HL-60 (cell line): ENCODE results near the gene FSIP1.
A peak's percentile ranks its signal among the peaks of the same experiment; 100 is the strongest.

Experiments used
- DNase-seq, 2 experiments: peaks; one replicate each; pipeline ENCODE4 v3.0.0-alpha.2; 2010 to 2020; ENCODE audit warnings: low read depth in 1 of 2, low spot score in 1 of 2
- H3K27ac ChIP-seq: fragments of 250-450 bp; sonication (Bioruptor Pico); replicated peaks from 2 replicates; pipeline ENCODE4 v1.5.1; 2020; ENCODE audit warnings: mild to moderate bottlenecking, moderate library complexity
- H3K27me3 ChIP-seq: fragments of 250-450 bp; sonication (Bioruptor Pico); 2 replicates; pipeline ENCODE4 v1.5.1; 2021; ENCODE audit warnings: mild to moderate bottlenecking, moderate library complexity; ENCODE audit not compliant: insufficient read depth, poor library complexity, severe bottlenecking
- H3K4me3 ChIP-seq: replicated peaks from 2 replicates; pipeline ENCODE4 v1.5.1; 2011; ENCODE audit warnings: mild to moderate bottlenecking, control low read depth, low read length; ENCODE audit not compliant: insufficient read depth
- GABPA ChIP-seq: IDR thresholded peaks from 2 replicates; pipeline ENCODE4 v1.6.1; 2012; ENCODE audit warnings: low read depth
- POLR2AphosphoS5 ChIP-seq: IDR thresholded peaks from 2 replicates; pipeline ENCODE4 v1.6.1; 2012; ENCODE audit warnings: low read depth
- SPI1 ChIP-seq: IDR thresholded peaks from 2 replicates; pipeline ENCODE4 v1.6.1; 2012; ENCODE audit warnings: low read depth, mild to moderate bottlenecking, borderline replicate concordance
- TF ChIP-seq, protein P1 (sequence below): IDR thresholded peaks from 2 replicates; pipeline ENCODE4 v1.6.1; 2012; ENCODE audit warnings: low read depth; ENCODE audit not compliant: insufficient replicate concordance
- TF ChIP-seq, protein P2 (sequence below): IDR thresholded peaks from one replicate; pipeline ENCODE4 v1.5.1; 2011; ENCODE audit warnings: low read length, control low read depth, inconsistent platforms; ENCODE audit not compliant: insufficient read depth

Gene FSIP1

DNA sequence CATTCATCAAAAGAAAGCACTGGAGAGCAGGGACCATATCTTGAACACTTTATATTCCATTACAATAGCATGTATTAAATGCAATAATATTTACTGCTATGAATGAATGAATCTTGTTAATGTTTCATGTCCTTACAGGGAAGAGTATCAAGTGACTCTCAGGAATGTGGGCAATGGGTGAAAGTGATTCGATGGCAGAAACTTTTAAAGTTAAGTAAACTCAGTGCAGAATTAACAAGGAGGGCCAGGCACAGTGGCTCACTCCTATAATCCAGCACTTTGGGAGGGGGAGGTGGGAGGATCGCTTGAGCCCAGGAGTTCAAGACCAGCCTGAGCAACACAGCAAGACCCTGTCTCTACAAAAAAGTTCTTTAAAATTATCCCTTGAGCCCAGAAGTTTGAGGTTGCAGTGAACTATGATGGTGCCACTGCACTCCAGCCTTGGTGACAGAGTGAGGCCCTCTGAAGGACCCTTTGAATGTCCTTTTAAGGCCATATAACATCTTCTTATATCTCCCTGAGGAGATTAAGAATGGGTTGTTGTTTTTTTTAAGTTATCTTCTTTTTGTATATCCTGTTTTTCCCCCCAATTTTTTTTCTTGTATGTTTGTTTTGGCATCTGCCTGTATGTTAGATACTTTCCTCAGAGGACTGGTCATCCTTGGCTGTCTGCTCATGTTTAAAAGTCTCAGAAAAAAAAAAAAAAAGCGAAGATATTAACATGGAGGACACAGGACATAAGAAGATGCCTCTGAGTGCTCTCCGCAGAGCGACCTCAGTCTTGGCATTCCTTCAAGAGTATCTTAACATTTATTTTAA is 9.6 kb upstream of the FSIP1 start:
- TF ChIP-seq, protein P1, sequence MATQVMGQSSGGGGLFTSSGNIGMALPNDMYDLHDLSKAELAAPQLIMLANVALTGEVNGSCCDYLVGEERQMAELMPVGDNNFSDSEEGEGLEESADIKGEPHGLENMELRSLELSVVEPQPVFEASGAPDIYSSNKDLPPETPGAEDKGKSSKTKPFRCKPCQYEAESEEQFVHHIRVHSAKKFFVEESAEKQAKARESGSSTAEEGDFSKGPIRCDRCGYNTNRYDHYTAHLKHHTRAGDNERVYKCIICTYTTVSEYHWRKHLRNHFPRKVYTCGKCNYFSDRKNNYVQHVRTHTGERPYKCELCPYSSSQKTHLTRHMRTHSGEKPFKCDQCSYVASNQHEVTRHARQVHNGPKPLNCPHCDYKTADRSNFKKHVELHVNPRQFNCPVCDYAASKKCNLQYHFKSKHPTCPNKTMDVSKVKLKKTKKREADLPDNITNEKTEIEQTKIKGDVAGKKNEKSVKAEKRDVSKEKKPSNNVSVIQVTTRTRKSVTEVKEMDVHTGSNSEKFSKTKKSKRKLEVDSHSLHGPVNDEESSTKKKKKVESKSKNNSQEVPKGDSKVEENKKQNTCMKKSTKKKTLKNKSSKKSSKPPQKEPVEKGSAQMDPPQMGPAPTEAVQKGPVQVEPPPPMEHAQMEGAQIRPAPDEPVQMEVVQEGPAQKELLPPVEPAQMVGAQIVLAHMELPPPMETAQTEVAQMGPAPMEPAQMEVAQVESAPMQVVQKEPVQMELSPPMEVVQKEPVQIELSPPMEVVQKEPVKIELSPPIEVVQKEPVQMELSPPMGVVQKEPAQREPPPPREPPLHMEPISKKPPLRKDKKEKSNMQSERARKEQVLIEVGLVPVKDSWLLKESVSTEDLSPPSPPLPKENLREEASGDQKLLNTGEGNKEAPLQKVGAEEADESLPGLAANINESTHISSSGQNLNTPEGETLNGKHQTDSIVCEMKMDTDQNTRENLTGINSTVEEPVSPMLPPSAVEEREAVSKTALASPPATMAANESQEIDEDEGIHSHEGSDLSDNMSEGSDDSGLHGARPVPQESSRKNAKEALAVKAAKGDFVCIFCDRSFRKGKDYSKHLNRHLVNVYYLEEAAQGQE: no peak
- TF ChIP-seq POLR2AphosphoS5 (no peak), SPI1 (no peak), GABPA (no peak)
- TF ChIP-seq, protein P2, sequence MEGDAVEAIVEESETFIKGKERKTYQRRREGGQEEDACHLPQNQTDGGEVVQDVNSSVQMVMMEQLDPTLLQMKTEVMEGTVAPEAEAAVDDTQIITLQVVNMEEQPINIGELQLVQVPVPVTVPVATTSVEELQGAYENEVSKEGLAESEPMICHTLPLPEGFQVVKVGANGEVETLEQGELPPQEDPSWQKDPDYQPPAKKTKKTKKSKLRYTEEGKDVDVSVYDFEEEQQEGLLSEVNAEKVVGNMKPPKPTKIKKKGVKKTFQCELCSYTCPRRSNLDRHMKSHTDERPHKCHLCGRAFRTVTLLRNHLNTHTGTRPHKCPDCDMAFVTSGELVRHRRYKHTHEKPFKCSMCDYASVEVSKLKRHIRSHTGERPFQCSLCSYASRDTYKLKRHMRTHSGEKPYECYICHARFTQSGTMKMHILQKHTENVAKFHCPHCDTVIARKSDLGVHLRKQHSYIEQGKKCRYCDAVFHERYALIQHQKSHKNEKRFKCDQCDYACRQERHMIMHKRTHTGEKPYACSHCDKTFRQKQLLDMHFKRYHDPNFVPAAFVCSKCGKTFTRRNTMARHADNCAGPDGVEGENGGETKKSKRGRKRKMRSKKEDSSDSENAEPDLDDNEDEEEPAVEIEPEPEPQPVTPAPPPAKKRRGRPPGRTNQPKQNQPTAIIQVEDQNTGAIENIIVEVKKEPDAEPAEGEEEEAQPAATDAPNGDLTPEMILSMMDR: no peak
- H3K4me3 ChIP-seq: no peak overlapping the region
- no peak overlapping the region for H3K27ac ChIP-seq
- H3K27me3 ChIP-seq: no peaks in the 10 kb centered on the region
- no peak for DNase-seq

DNA sequence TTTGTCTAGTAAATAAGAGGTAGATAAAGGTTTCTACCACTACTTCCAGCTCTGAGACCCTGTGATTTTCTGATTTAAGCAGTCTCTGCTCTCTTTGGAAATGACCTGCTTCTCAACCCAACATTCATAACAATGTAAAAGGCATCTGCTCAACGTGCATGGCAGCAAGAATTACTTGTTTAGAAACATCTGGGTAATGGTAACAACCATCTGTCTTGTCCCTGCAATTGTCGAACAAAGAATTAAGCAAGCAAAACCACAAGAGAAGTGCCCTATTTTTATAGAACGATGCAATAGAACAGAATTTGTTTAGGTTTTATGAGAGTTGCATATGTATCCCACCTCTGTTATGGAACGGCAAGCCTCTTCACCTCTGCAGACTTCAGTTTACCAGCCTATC is 7.1 kb upstream of the FSIP1 start:
- no peaks in the 10 kb centered on the region for H3K27me3 ChIP-seq
- TF ChIP-seq POLR2AphosphoS5 (peak; percentile 52; the same call in 1 of the 2 replicates), GABPA (no peak)
- DNase-seq: peak in 1 of 2 experiments; percentile 48
- H3K27ac ChIP-seq: no peak overlapping the region
- H3K4me3 ChIP-seq: no peak overlapping the region

DNA sequence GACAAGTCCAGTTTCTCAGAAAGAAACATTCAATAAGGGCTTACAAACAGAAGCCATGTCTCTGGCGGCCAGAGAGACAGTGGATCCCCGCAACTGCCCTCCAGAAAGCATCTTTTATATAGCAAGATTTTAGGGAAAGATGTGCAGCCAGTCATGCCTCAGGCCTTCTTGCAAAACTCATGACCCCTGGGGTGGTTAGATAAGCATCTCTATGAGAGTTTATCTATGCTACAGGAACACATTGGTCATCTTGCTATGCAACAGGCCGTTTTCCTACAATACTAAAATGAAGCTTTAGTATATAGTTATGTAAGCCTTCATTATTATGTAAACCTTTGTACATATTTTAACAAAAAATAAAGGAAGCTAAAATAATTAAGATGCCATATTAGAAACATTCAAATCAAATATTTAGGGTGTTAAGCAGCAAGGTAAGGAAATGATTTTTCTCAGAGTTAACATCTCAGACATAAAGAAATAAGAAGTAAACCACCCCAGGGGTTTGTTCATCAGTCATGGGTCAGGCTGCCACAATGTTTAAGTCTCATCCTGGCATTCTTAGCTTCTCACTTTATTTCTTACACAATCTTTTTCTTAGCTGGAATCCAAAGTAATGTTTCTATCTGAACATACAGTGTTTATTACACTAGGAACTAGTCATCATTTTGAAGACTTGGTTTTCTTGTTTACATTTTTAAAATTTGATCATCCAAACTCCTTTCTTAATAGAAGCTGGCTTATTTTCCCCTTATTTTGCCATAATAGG is 6.3 kb upstream of the FSIP1 start:
- Histone ChIP-seq H3K4me3 (no peak overlapping the region), H3K27me3 (no peaks in the 10 kb centered on the region), H3K27ac (no peak overlapping the region)
- DNase-seq: no peak
- TF ChIP-seq, protein P1: no peak
- TF ChIP-seq POLR2AphosphoS5: no peak
- no peak for TF ChIP-seq SPI1
- no peak for TF ChIP-seq GABPA

DNA sequence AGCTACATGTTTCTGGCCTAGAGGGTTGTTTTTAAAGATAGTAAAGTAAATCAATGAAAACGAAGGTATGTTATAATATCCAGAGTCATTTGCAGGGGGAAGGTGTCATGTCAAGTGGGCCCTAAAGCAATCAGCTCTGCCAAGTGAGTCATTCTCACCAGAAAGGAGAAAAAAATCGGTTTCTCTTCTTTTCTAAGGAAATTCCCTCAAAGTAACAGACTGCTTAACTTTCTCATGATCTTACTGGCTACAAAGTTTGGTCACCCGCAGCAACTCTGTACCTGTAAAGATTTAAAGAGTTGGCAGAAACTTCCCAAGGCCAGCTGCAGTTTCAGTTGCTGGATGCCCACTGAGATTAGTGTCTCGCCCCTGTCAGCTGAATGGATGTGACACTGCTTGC is 5.5 kb upstream of the FSIP1 start:
- no peak for TF ChIP-seq POLR2AphosphoS5
- no peak for DNase-seq
- no peak overlapping the region for H3K27ac ChIP-seq
- H3K27me3 ChIP-seq: no peaks in the 10 kb centered on the region
- H3K4me3 ChIP-seq: no peak overlapping the region

DNA sequence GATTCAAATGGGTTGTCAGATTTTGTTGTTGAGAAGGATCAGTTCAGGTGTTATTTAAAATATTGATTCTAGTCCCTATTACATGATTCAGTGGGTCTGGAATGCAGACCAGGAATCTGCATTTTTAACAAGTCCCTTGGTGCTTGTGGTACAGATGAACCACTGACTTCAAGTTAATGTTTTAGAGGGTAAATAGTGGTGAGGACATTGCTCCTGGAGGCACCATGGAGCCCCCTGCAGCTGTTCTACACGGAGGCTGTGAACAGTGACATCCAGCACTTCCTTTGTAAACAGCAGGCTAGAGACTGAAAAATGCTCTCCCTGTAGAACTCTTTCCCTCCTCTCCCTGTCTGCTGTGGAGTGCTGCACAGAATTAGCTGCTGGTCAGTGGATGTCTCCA is 4.8 kb upstream of the FSIP1 start:
- no peak overlapping the region for H3K27ac ChIP-seq
- no peak for DNase-seq
- TF ChIP-seq, protein P2: no peak
- TF ChIP-seq, protein P1: no peak
- TF ChIP-seq POLR2AphosphoS5: no peak
- no peak for TF ChIP-seq SPI1
- no peak for TF ChIP-seq GABPA
- H3K27me3 ChIP-seq: no peaks in the 10 kb centered on the region
- no peak overlapping the region for H3K4me3 ChIP-seq
